Endothelial cell (in vitro differentiated cells): Measurements from ENCODE around the gene GPC5. TPM values are rescaled to one million over a fixed set of nuclear protein-coding genes. Genes with fewer than 3 reads are reported as not detected.

ENCODE experiments used
- DNase-seq: peaks from one replicate; pipeline ENCODE4 v3.0.0; 2021; ENCODE audit warnings: low spot score
- H3K27ac Mint-ChIP-seq: one replicate; pipeline ENCODE4 v1.8.0; 2021; ENCODE audit warnings: mixed read lengths, inconsistent platforms; ENCODE audit not compliant: unreplicated experiment
- H3K27me3 Mint-ChIP-seq: one replicate; pipeline ENCODE4 v1.8.0; 2021; ENCODE audit warnings: mild to moderate bottlenecking, moderate library complexity, mixed read lengths, inconsistent platforms; ENCODE audit not compliant: unreplicated experiment
- H3K36me3 Mint-ChIP-seq: one replicate; pipeline ENCODE4 v1.8.0; 2021; ENCODE audit warnings: mild to moderate bottlenecking, low read depth, mixed read lengths, inconsistent platforms; ENCODE audit not compliant: unreplicated experiment
- H3K4me1 Mint-ChIP-seq: one replicate; pipeline ENCODE4 v1.8.0; 2021; ENCODE audit warnings: mild to moderate bottlenecking, mixed read lengths, inconsistent platforms; ENCODE audit not compliant: unreplicated experiment
- H3K4me3 Mint-ChIP-seq: one replicate; pipeline ENCODE4 v1.8.0; 2021; ENCODE audit warnings: mild to moderate bottlenecking, mixed read lengths, inconsistent platforms; ENCODE audit not compliant: unreplicated experiment
- H3K9me3 Mint-ChIP-seq: one replicate; pipeline ENCODE4 v1.8.0; 2021; ENCODE audit warnings: mixed read lengths, inconsistent platforms; ENCODE audit not compliant: unreplicated experiment
- total RNA-seq: library from RNA; stranded (reverse); fragmentation: NEBNext Ultra II Directional; extraction: Animal tissue kit (Norgen Biotek cat#: 25700); gene quantifications from one replicate; pipeline ENCODE4 v1.2.1, GENCODE V29; 2021; ENCODE audit not compliant: unreplicated experiment
- TF ChIP-seq, protein P1 (sequence below): fragments of 200-600 bp; sonication (generic); IDR thresholded peaks from one replicate; pipeline ENCODE4 v1.5.0; 2021; ENCODE audit warnings: antibody characterized with exemption; ENCODE audit not compliant: unreplicated experiment

GPC5 gene
- total RNA-seq, 1 donor from 2014 or later, result not detected

DNA sequence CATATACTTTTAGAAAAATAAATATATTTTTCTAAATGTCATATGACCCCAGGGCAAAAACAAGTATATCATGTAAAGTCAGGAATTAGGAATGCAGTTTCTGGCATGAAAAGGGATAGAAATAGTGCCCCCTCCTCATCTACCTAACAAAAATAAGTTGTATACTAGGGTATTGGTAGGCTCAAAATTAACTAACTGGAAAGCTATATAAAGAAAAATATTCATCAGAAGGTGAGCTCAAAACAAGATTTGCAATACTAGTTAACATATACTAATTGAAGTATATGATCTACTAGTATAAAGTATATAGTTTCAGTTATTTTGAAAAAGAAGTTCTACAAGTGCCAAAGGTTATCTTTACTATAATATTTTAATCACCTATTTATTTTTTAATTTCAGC lies 200.2 kb downstream of the GPC5 start:
- Mint-ChIP-seq H3K9me3 (no peaks in the 10 kb centered on the region), H3K36me3 (no peaks in the 10 kb centered on the region), H3K4me3 (no peak overlapping the region), H3K4me1 (no peaks in the 10 kb centered on the region), H3K27ac (no peak overlapping the region), H3K27me3 (no peaks in the 10 kb centered on the region)
- TF ChIP-seq, protein P1, sequence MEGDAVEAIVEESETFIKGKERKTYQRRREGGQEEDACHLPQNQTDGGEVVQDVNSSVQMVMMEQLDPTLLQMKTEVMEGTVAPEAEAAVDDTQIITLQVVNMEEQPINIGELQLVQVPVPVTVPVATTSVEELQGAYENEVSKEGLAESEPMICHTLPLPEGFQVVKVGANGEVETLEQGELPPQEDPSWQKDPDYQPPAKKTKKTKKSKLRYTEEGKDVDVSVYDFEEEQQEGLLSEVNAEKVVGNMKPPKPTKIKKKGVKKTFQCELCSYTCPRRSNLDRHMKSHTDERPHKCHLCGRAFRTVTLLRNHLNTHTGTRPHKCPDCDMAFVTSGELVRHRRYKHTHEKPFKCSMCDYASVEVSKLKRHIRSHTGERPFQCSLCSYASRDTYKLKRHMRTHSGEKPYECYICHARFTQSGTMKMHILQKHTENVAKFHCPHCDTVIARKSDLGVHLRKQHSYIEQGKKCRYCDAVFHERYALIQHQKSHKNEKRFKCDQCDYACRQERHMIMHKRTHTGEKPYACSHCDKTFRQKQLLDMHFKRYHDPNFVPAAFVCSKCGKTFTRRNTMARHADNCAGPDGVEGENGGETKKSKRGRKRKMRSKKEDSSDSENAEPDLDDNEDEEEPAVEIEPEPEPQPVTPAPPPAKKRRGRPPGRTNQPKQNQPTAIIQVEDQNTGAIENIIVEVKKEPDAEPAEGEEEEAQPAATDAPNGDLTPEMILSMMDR, result no peak
- DNase-seq, result no peak

DNA sequence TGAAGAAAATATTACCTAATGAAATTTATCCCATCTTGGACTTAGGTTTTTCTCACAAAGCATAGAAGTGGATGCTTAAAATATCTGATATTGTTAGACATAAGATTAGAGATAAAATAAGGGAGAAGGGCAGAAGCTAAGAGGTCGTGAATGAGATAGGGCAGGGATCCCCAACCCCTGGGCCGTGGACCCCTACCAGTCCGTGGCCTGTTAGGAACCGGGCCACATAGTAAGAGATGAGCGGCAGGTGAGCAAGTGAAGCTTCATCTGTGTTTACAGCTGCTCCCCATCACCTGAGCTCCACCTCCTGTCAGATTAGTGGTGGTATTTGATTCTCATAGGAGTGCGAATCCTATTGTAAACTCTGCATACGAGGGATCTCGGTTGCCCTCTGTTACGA lies 202.9 kb downstream of the GPC5 start:
- Mint-ChIP-seq H3K9me3 (no peaks in the 10 kb centered on the region), H3K4me1 (no peaks in the 10 kb centered on the region), H3K27ac (no peak overlapping the region), H3K36me3 (no peaks in the 10 kb centered on the region), H3K4me3 (no peak overlapping the region), H3K27me3 (no peaks in the 10 kb centered on the region)
- no peak for DNase-seq
- TF ChIP-seq, protein P1, result no peak

DNA sequence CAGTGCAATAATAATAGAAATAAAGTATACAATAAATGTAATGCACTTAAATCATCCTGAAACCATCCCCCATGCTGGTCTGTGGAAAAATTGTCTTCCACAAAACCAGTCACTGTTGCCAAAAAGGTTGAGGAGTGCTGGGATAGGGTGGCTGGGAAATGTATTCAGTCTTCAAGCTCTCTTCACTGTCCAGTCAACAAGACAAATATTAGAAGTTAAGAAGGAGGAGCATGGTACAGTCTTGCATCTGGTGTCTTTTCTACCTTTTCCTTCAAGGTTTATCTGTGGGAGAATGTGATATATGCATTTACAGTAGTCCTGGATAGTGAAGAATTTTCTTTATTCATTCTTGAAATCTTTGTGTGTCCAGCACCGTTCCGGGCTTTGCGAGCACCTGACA lies 203.4 kb downstream of the GPC5 start:
- Mint-ChIP-seq H3K4me1 (no peaks in the 10 kb centered on the region), H3K27ac (no peak overlapping the region), H3K9me3 (no peaks in the 10 kb centered on the region), H3K36me3 (no peaks in the 10 kb centered on the region), H3K27me3 (no peaks in the 10 kb centered on the region), H3K4me3 (no peak overlapping the region)
- DNase-seq, result no peak
- TF ChIP-seq, protein P1, result no peak

DNA sequence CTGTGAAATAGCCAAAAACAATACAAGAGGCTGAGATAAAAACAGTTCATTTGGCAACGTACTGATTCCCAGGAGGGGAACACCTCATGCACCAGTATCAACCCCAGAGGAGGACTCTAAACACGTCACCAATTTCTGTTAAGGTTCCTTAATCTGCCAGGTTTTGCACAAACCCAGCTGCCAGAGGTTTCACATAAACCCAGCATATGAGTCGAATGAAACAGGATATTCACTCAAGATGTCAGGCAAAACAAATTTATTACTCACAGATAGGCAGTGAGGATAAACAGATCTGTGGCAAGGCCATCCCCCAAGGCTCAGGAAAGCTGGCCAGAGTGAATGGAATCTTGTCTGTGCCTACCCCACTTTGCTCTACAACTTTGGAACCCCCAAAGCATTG lies 210.9 kb downstream of the GPC5 start:
- Mint-ChIP-seq H3K9me3 (no peaks in the 10 kb centered on the region), H3K27ac (no peak overlapping the region), H3K4me3 (no peak overlapping the region), H3K4me1 (no peaks in the 10 kb centered on the region), H3K27me3 (no peaks in the 10 kb centered on the region), H3K36me3 (no peaks in the 10 kb centered on the region)
- TF ChIP-seq, protein P1, result no peak
- no peak for DNase-seq

DNA sequence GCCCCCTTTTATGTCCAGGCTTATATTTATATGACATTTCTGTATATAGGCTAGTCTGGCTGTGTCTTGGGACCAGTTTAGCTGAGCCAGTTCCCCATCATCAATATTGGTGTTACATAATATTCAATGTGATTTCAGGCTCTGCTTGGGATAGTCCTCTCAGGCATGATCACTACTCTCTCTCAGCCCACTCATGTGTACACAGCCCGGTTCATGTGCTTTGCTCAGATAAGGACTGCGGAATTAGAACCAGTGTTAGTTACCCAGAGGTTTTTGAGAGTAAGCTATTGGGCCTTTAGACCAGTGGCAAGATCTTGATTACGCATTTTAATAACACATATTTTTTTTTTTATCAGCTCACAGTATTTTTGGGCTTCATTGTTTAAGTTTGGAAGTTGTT lies 219.9 kb downstream of the GPC5 start:
- Mint-ChIP-seq H3K27me3 (peaks cover 3% of the 10 kb centered on the region), H3K4me3 (no peak overlapping the region), H3K4me1 (no peaks in the 10 kb centered on the region), H3K36me3 (no peaks in the 10 kb centered on the region), H3K9me3 (no peaks in the 10 kb centered on the region), H3K27ac (no peak overlapping the region)
- TF ChIP-seq, protein P1, result no peak
- no peak for DNase-seq
